Brain microvascular endothelial cell (primary cell): Measurements from ENCODE around the gene PTPN12.

Source experiments
- DNase-seq: peaks from one replicate; pipeline ENCODE4 v3.0.0-alpha.2; 2020
- H3K27ac ChIP-seq: fragments of 250-450 bp; sonication (Bioruptor Pico); 2 replicates; pipeline ENCODE4 v1.5.1; 2020; ENCODE audit warnings: mild to moderate bottlenecking, moderate library complexity
- H3K27me3 ChIP-seq: fragments of 250-450 bp; sonication (Bioruptor Pico); replicated peaks from 2 replicates; pipeline ENCODE4 v1.5.1; 2020; ENCODE audit warnings: mild to moderate bottlenecking
- H3K36me3 ChIP-seq: fragments of 250-450 bp; sonication (Bioruptor Pico); replicated peaks from 2 replicates; pipeline ENCODE4 v1.5.1; 2020; ENCODE audit warnings: mild to moderate bottlenecking
- H3K4me3 ChIP-seq: 2 replicates; pipeline ENCODE4 v1.5.1; 2011; ENCODE audit warnings: low read depth, mild to moderate bottlenecking, control low read depth, low read length, moderate library complexity
- CTCF ChIP-seq: IDR thresholded peaks from 2 replicates; pipeline ENCODE4 v1.5.1; 2011; ENCODE audit warnings: low read depth, mild to moderate bottlenecking, moderate library complexity, low read length, control low read depth, inconsistent platforms; ENCODE audit errors: missing control alignments
- in situ Hi-C: cut with HindIII; loops from 2 replicates; pipeline ENCODE4 v1.10.0; 2017; ENCODE audit warnings: low sequenced_read_pairs, low pct_ligation_motif_present

PTPN12 gene

GRCh38 chr7:77550586-77550985 lies 13.5 kb downstream of the PTPN12 start:
- no peaks in the 10 kb centered on the region for H3K27me3 ChIP-seq
- in situ Hi-C loops: no loop called here
- TF ChIP-seq CTCF: no peak
- H3K4me3 ChIP-seq: no peak overlapping the region
- no peak for DNase-seq
- H3K36me3 ChIP-seq: peaks cover 4% of the 10 kb centered on the region
- no peak overlapping the region for H3K27ac ChIP-seq

GRCh38 chr7:77553123-77553522 lies 16.0 kb downstream of the PTPN12 start:
- in situ Hi-C loops: no loop called here

GRCh38 chr7:77558284-77558967 lies 21.3 kb downstream of the PTPN12 start:
- no peak for TF ChIP-seq CTCF
- H3K27me3 ChIP-seq: no peaks in the 10 kb centered on the region
- in situ Hi-C loops: no loop called here
- H3K27ac ChIP-seq: no peak overlapping the region
- H3K36me3 ChIP-seq: peaks cover 4% of the 10 kb centered on the region
- no peak overlapping the region for H3K4me3 ChIP-seq
- DNase-seq: no peak

More at GRCh38 chr7:77553123-77553522, 16.0 kb downstream of the PTPN12 start:
- H3K27me3 ChIP-seq: no peaks in the 10 kb centered on the region
- DNase-seq: no peak
- TF ChIP-seq CTCF: no peak
- peaks cover 9% of the 10 kb centered on the region for H3K36me3 ChIP-seq
- no peak overlapping the region for H3K4me3 ChIP-seq
- no peak overlapping the region for H3K27ac ChIP-seq

- Histone ChIP-seq H3K27ac (no peak overlapping the region), H3K4me3 (no peak overlapping the region), H3K36me3 (peaks cover 3% of the 10 kb centered on the region), H3K27me3 (no peaks in the 10 kb centered on the region)
- no peak for DNase-seq
- TF ChIP-seq CTCF: no peak
- in situ Hi-C loops: no loop called here
These were observed 24.3 kb downstream of the PTPN12 start for GRCh38 chr7:77561352-77561751.

GRCh38 chr7:77563275-77563674 lies 26.2 kb downstream of the PTPN12 start:
- DNase-seq: no peak
- in situ Hi-C loops: no loop called here
- Histone ChIP-seq H3K27ac (no peak overlapping the region), H3K36me3 (no peaks in the 10 kb centered on the region), H3K27me3 (no peaks in the 10 kb centered on the region), H3K4me3 (no peak overlapping the region)
- no peak for TF ChIP-seq CTCF

- H3K27me3 ChIP-seq: no peaks in the 10 kb centered on the region
- DNase-seq: peak; percentile 14
- TF ChIP-seq CTCF: no peak
- in situ Hi-C loops: no loop called here
- H3K27ac ChIP-seq: no peak overlapping the region
- H3K36me3 ChIP-seq: peaks cover 5% of the 10 kb centered on the region
- no peak overlapping the region for H3K4me3 ChIP-seq
These were observed 28.8 kb downstream of the PTPN12 start for GRCh38 chr7:77565917-77566316.
